Measurements from ENCODE around the gene ZNF335. TPM values are rescaled to one million over a fixed set of nuclear protein-coding genes. Genes with fewer than 3 reads are reported as not detected.

ZNF335 gene
- total RNA-seq = 23.9 and 24.6 TPM in 2 replicates
- long read RNA-seq, partial matches to known transcripts = 12 of 16 reads
- long read RNA-seq, other reads (novel, unspliced or antisense) = 4 of 16 reads

GRCh38 chr20:45971675-45972499 is at the start of gene ZNF335:
Gene ZNF335 (minus strand): TSS chr20:45972203. CDS start chr20:45971410, 793 bp downstream.
- peak; percentile 98 for DNase-seq (ENCODE audit: extremely low spot score, unreplicated experiment)
- Mint-ChIP-seq H3K27me3 (ENCODE audit: unreplicated experiment) (peaks cover 10% of the 10 kb centered on the region), H3K36me3 (ENCODE audit: unreplicated experiment) (peaks cover 5% of the 10 kb centered on the region), H3K9me3 (ENCODE audit: unreplicated experiment) (no peaks in the 10 kb centered on the region), H3K4me1 (ENCODE audit: unreplicated experiment) (peaks cover 26% of the 10 kb centered on the region), H3K27ac (ENCODE audit: unreplicated experiment) (peak within 1 kb of the TSS; percentile 99), H3K4me3 (ENCODE audit: unreplicated experiment) (peak within 1 kb of the TSS; percentile 82)
- TF ChIP-seq, protein P1, sequence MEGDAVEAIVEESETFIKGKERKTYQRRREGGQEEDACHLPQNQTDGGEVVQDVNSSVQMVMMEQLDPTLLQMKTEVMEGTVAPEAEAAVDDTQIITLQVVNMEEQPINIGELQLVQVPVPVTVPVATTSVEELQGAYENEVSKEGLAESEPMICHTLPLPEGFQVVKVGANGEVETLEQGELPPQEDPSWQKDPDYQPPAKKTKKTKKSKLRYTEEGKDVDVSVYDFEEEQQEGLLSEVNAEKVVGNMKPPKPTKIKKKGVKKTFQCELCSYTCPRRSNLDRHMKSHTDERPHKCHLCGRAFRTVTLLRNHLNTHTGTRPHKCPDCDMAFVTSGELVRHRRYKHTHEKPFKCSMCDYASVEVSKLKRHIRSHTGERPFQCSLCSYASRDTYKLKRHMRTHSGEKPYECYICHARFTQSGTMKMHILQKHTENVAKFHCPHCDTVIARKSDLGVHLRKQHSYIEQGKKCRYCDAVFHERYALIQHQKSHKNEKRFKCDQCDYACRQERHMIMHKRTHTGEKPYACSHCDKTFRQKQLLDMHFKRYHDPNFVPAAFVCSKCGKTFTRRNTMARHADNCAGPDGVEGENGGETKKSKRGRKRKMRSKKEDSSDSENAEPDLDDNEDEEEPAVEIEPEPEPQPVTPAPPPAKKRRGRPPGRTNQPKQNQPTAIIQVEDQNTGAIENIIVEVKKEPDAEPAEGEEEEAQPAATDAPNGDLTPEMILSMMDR (IDR thresholded peaks at IDR 0.05) = peak; percentile 44

- TF ChIP-seq, protein P1 (IDR thresholded peaks at IDR 0.05) = no peak
- H3K27me3 Mint-ChIP-seq (ENCODE audit: unreplicated experiment) = peaks cover 67% of the 10 kb centered on the region
- H3K27ac Mint-ChIP-seq (ENCODE audit: unreplicated experiment) = no peak overlapping the region
- peaks cover 7% of the 10 kb centered on the region for H3K4me1 Mint-ChIP-seq (ENCODE audit: unreplicated experiment)
- no peaks in the 10 kb centered on the region for H3K9me3 Mint-ChIP-seq (ENCODE audit: unreplicated experiment)
- no peak overlapping the region for H3K4me3 Mint-ChIP-seq (ENCODE audit: unreplicated experiment)
- no peak for DNase-seq (ENCODE audit: extremely low spot score, unreplicated experiment)
- H3K36me3 Mint-ChIP-seq (ENCODE audit: unreplicated experiment) = no peaks in the 10 kb centered on the region
Observed at GRCh38 chr20:46020555-46020954, 48.6 kb upstream of the ZNF335 start.

GRCh38 chr20:46018611-46019010 is 46.6 kb upstream of the ZNF335 start:
- Mint-ChIP-seq H3K9me3 (ENCODE audit: unreplicated experiment) (no peaks in the 10 kb centered on the region), H3K27ac (ENCODE audit: unreplicated experiment) (no peak overlapping the region), H3K4me3 (ENCODE audit: unreplicated experiment) (no peak overlapping the region), H3K4me1 (ENCODE audit: unreplicated experiment) (peaks cover 11% of the 10 kb centered on the region), H3K27me3 (ENCODE audit: unreplicated experiment) (peaks cover 62% of the 10 kb centered on the region), H3K36me3 (ENCODE audit: unreplicated experiment) (no peaks in the 10 kb centered on the region)
- TF ChIP-seq, protein P1 (IDR thresholded peaks at IDR 0.05) = no peak
- DNase-seq (ENCODE audit: extremely low spot score, unreplicated experiment) = no peak

- H3K27me3 Mint-ChIP-seq (ENCODE audit: unreplicated experiment) = peaks cover 57% of the 10 kb centered on the region
Observed at GRCh38 chr20:46018112-46018511, 46.1 kb upstream of the ZNF335 start.

DNA sequence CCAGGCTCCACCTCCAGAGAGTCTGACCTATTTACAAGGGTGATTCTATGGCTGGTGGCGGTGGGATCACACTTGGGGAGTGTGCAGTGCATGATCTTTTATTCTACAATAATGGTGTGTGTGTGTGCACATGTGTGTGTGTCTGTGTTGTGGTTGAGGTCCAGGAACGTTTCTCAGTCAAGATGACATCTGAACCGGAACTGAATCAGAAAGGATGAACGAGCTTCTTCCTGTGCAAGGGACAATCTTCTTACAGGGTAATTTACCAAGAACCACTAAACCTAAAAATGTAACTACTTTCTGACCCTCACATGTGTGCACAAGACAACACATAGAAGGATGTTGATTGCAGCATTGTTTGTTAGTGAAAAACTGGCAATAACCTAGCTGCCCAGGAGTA is 45.3 kb upstream of the ZNF335 start:
- no peaks in the 10 kb centered on the region for H3K9me3 Mint-ChIP-seq (ENCODE audit: unreplicated experiment)
- no peak overlapping the region for H3K27ac Mint-ChIP-seq (ENCODE audit: unreplicated experiment)
- no peaks in the 10 kb centered on the region for H3K36me3 Mint-ChIP-seq (ENCODE audit: unreplicated experiment)
- H3K4me1 Mint-ChIP-seq (ENCODE audit: unreplicated experiment) = peaks cover 7% of the 10 kb centered on the region
- H3K4me3 Mint-ChIP-seq (ENCODE audit: unreplicated experiment) = no peak overlapping the region
- peaks cover 57% of the 10 kb centered on the region for H3K27me3 Mint-ChIP-seq (ENCODE audit: unreplicated experiment)
- TF ChIP-seq, protein P1 (IDR thresholded peaks at IDR 0.05) = no peak
- DNase-seq (ENCODE audit: extremely low spot score, unreplicated experiment) = no peak

More at GRCh38 chr20:46018112-46018511, 46.1 kb upstream of the ZNF335 start:
- no peak overlapping the region for H3K27ac Mint-ChIP-seq (ENCODE audit: unreplicated experiment)
- no peak overlapping the region for H3K4me3 Mint-ChIP-seq (ENCODE audit: unreplicated experiment)
- H3K9me3 Mint-ChIP-seq (ENCODE audit: unreplicated experiment) = no peaks in the 10 kb centered on the region
- no peak for DNase-seq (ENCODE audit: extremely low spot score, unreplicated experiment)
- TF ChIP-seq, protein P1 (IDR thresholded peaks at IDR 0.05) = no peak
- H3K4me1 Mint-ChIP-seq (ENCODE audit: unreplicated experiment) = peaks cover 11% of the 10 kb centered on the region
- no peaks in the 10 kb centered on the region for H3K36me3 Mint-ChIP-seq (ENCODE audit: unreplicated experiment)

Measured in osteocyte (in vitro differentiated cells).